ENCODE results near the gene SCEL. TPM values are rescaled to one million over a fixed set of nuclear protein-coding genes. Genes with fewer than 3 reads are reported as not detected.

Gene SCEL
- total and polyA plus RNA-seq, 12 donors = 0.07 to 7.7 (median 0.31) TPM; not detected in 7

GRCh38 chr13:77494226-77494625 is 41.3 kb upstream of the SCEL start:
- Histone ChIP-seq H3K4me3 (no peak overlapping the region), H3K27me3 (no peaks in the 10 kb centered on the region), H3K27ac (no peak overlapping the region), H3K9me3 (replicated peaks in 1 of 3) (no peaks in the 10 kb centered on the region), H3K4me1 (replicated peaks in 1 of 2) (peaks cover 0 to 9% of the 10 kb centered on the region in 2 donors), H3K36me3 (replicated peaks in 1 of 2) (no peaks in the 10 kb centered on the region)
- 80 to 92% (median 85%) methylated on average over 3 of the region's 3 CpGs for WGBS, 4 donors
- no peak for DNase-seq
- TF ChIP-seq POLR2A (IDR thresholded peaks at IDR 0.05) (no peak), CTCF (IDR thresholded peaks at IDR 0.05) (no peak)
- intact Hi-C loops (cut with DNase I) = loop anchor here in 1 of 2 donors (5.0 kb wide), 1 partner anchor 68 kb away; no protein-coding TSS in a partner anchor

- Histone ChIP-seq H3K9me3 (replicated peaks in 1 of 3) (no peaks in the 10 kb centered on the region), H3K36me3 (replicated peaks in 1 of 2) (no peaks in the 10 kb centered on the region), H3K4me1 (replicated peaks in 1 of 2) (peaks cover 0 to 9% of the 10 kb centered on the region in 2 donors), H3K27ac (no peak overlapping the region), H3K4me3 (no peak overlapping the region), H3K27me3 (no peaks in the 10 kb centered on the region)
- no peak for TF ChIP-seq CTCF (IDR thresholded peaks at IDR 0.05)
- TF ChIP-seq POLR2A (IDR thresholded peaks at IDR 0.05) = no peak
- DNase-seq = no peak
- WGBS, 4 donors = 77 to 83% (median 80%) methylated on average over 3 of the region's 3 CpGs
- intact Hi-C loops (cut with DNase I) = loop anchor here in 1 of 2 donors (5.0 kb wide), 1 partner anchor 60 kb away; no protein-coding TSS in a partner anchor
Observed at GRCh38 chr13:77497350-77497749, 38.2 kb upstream of the SCEL start.

GRCh38 chr13:77497835-77498234 is 37.7 kb upstream of the SCEL start:
- intact Hi-C loops (cut with DNase I) = loop anchor here in 1 of 2 donors (5.0 kb wide), 1 partner anchor 59 kb away; no protein-coding TSS in a partner anchor
- Histone ChIP-seq H3K36me3 (replicated peaks in 1 of 2) (no peaks in the 10 kb centered on the region), H3K4me1 (replicated peaks in 1 of 2) (peaks cover 0 to 6% of the 10 kb centered on the region in 2 donors), H3K4me3 (no peak overlapping the region), H3K27ac (no peak overlapping the region), H3K9me3 (replicated peaks in 1 of 3) (no peaks in the 10 kb centered on the region), H3K27me3 (no peaks in the 10 kb centered on the region)
- TF ChIP-seq CTCF (IDR thresholded peaks at IDR 0.05) = no peak
- TF ChIP-seq POLR2A (IDR thresholded peaks at IDR 0.05) = no peak
- no peak for DNase-seq

GRCh38 chr13:77502104-77502720 is 33.3 kb upstream of the SCEL start:
- Histone ChIP-seq H3K9me3 (replicated peaks in 1 of 3) (no peaks in the 10 kb centered on the region), H3K27ac (no peak overlapping the region), H3K4me3 (no peak overlapping the region), H3K27me3 (no peaks in the 10 kb centered on the region), H3K4me1 (replicated peaks in 1 of 2) (no peaks in the 10 kb centered on the region), H3K36me3 (replicated peaks in 1 of 2) (no peaks in the 10 kb centered on the region)
- intact Hi-C loops (cut with DNase I) = no loop called here
- DNase-seq = no peak
- TF ChIP-seq POLR2A (IDR thresholded peaks at IDR 0.05) = no peak
- TF ChIP-seq CTCF (IDR thresholded peaks at IDR 0.05) = no peak
- whole genome bisulfite sequencing, 4 donors = 71 to 85% (median 73%) methylated on average over 4 of the region's 4 CpGs

Data from adrenal gland (tissue), 12 donors.